ENCODE data around the gene NHLRC2. TPM values are rescaled to one million over a fixed set of nuclear protein-coding genes. Genes with fewer than 3 reads are reported as not detected.
"Not testable (repeated sequence)": the region's sequence is repeated elsewhere in the genome, so short reads cannot be mapped to it uniquely, and the experiment has no call there.

Gene NHLRC2
- total and polyA plus RNA-seq, 4 experiments from 2014 or later: 4.2 to 24.1 (median 17.0) TPM

- Histone ChIP-seq H3K4me1 (ENCODE audit: insufficient read depth, low read length) (no peaks in the 10 kb centered on the region), H3K27me3 (ENCODE audit: insufficient read depth, low read length) (no peaks in the 10 kb centered on the region), H3K36me3 (ENCODE audit: insufficient read depth, low read length) (no peaks in the 10 kb centered on the region), H3K4me3 (ENCODE audit: low read length in 2 of 2) (no peak overlapping the region), H3K27ac (ENCODE audit: low read depth, low read length) (no peak overlapping the region), H3K9me3 (ENCODE audit: control insufficient read depth in 1 of 2, low read length in 2 of 2) (no peaks in the 10 kb centered on the region)
- H3K4me1 Mint-ChIP-seq: no peaks in the 10 kb centered on the region
- no peak overlapping the region for H3K4me3 Mint-ChIP-seq
- intact Hi-C loops (cut with micrococcal nuclease): no loop called here
- POLR2A ChIA-PET (ENCODE audit: partially characterized antibody): no interaction called here
- peaks cover 0 to 2% of the 10 kb centered on the region in 2 donors for H3K27me3 Mint-ChIP-seq
- H3K36me3 Mint-ChIP-seq: no peaks in the 10 kb centered on the region
- no peak overlapping the region for H3K27ac Mint-ChIP-seq
- no peak for DNase-seq
- CTCF ChIA-PET (ENCODE audit: partially characterized antibody): no interaction called here
- no peaks in the 10 kb centered on the region for H3K9me3 Mint-ChIP-seq
Measured at GRCh38 chr10:113941140-113941539, 86.7 kb downstream of the NHLRC2 start.

- H3K4me3 ChIP-seq (ENCODE audit: low read length in 2 of 2); intact Hi-C loops (cut with micrococcal nuclease); DNase-seq; H3K36me3 Mint-ChIP-seq; H3K9me3 ChIP-seq (ENCODE audit: control insufficient read depth in 1 of 2, low read length in 2 of 2); H3K27ac ChIP-seq (ENCODE audit: low read depth, low read length); H3K4me1 ChIP-seq (ENCODE audit: insufficient read depth, low read length); H3K27ac Mint-ChIP-seq; POLR2A ChIA-PET (ENCODE audit: partially characterized antibody); H3K4me3 Mint-ChIP-seq; H3K27me3 ChIP-seq (ENCODE audit: insufficient read depth, low read length); H3K36me3 ChIP-seq (ENCODE audit: insufficient read depth, low read length); H3K27me3 Mint-ChIP-seq; H3K9me3 Mint-ChIP-seq; H3K4me1 Mint-ChIP-seq: not testable (repeated sequence)
- CTCF ChIA-PET (ENCODE audit: partially characterized antibody): interaction anchor here (0.6 kb wide), 1 partner anchor 30 kb away, joined by 4 read pairs; no protein-coding TSS in a partner anchor
Measured at GRCh38 chr10:113943196-113943595, 88.7 kb downstream of the NHLRC2 start.

GRCh38 chr10:113945075-113945686 is 90.7 kb downstream of the NHLRC2 start:
- intact Hi-C loops (cut with micrococcal nuclease): no loop called here
- H3K9me3 Mint-ChIP-seq: no peaks in the 10 kb centered on the region
- H3K27me3 ChIP-seq (ENCODE audit: insufficient read depth, low read length): no peaks in the 10 kb centered on the region
- peak overlapping the region in 1 of 7 donors; percentile 19 for H3K27ac Mint-ChIP-seq
- H3K36me3 ChIP-seq (ENCODE audit: insufficient read depth, low read length): no peaks in the 10 kb centered on the region
- CTCF ChIA-PET (ENCODE audit: partially characterized antibody): no interaction called here
- H3K27ac ChIP-seq (ENCODE audit: low read depth, low read length): no peak overlapping the region
- POLR2A ChIA-PET (ENCODE audit: partially characterized antibody): no interaction called here
- no peak overlapping the region for H3K4me3 ChIP-seq (ENCODE audit: low read length in 2 of 2)
- peaks cover 0 to 1% (median 0%) of the 10 kb centered on the region in 4 donors for H3K4me1 Mint-ChIP-seq
- no peaks in the 10 kb centered on the region for H3K27me3 Mint-ChIP-seq
- no peaks in the 10 kb centered on the region for H3K36me3 Mint-ChIP-seq
- no peak for DNase-seq
- no peaks in the 10 kb centered on the region for H3K9me3 ChIP-seq (ENCODE audit: control insufficient read depth in 1 of 2, low read length in 2 of 2)
- no peak overlapping the region for H3K4me3 Mint-ChIP-seq
- H3K4me1 ChIP-seq (ENCODE audit: insufficient read depth, low read length): no peaks in the 10 kb centered on the region

- no peak overlapping the region for H3K4me3 Mint-ChIP-seq
- no peaks in the 10 kb centered on the region for H3K36me3 Mint-ChIP-seq
- Histone ChIP-seq H3K4me3 (ENCODE audit: low read length in 2 of 2) (no peak overlapping the region), H3K4me1 (ENCODE audit: insufficient read depth, low read length) (no peaks in the 10 kb centered on the region), H3K27me3 (ENCODE audit: insufficient read depth, low read length) (no peaks in the 10 kb centered on the region), H3K36me3 (ENCODE audit: insufficient read depth, low read length) (no peaks in the 10 kb centered on the region), H3K27ac (ENCODE audit: low read depth, low read length) (no peak overlapping the region), H3K9me3 (ENCODE audit: control insufficient read depth in 1 of 2, low read length in 2 of 2) (no peaks in the 10 kb centered on the region)
- POLR2A ChIA-PET (ENCODE audit: partially characterized antibody): no interaction called here
- H3K27ac Mint-ChIP-seq: no peak overlapping the region
- CTCF ChIA-PET (ENCODE audit: partially characterized antibody): no interaction called here
- intact Hi-C loops (cut with micrococcal nuclease): no loop called here
- H3K9me3 Mint-ChIP-seq: no peaks in the 10 kb centered on the region
- H3K27me3 Mint-ChIP-seq: peaks cover 0 to 1% of the 10 kb centered on the region in 2 donors
- no peak for DNase-seq
- peaks cover 0 to 1% (median 0%) of the 10 kb centered on the region in 4 donors for H3K4me1 Mint-ChIP-seq
Measured at GRCh38 chr10:113945687-113946085, 91.2 kb downstream of the NHLRC2 start.

GRCh38 chr10:113947184-113948041 is 93.0 kb downstream of the NHLRC2 start:
- Mint-ChIP-seq H3K36me3 (no peaks in the 10 kb centered on the region), H3K9me3 (no peaks in the 10 kb centered on the region), H3K27me3 (peaks cover 0 to 1% of the 10 kb centered on the region in 2 donors), H3K4me1 (peaks cover 0 to 1% (median 0%) of the 10 kb centered on the region in 4 donors), H3K27ac (no peak overlapping the region), H3K4me3 (no peak overlapping the region)
- ChIA-PET CTCF (ENCODE audit: partially characterized antibody) (no interaction called here), POLR2A (ENCODE audit: partially characterized antibody) (no interaction called here)
- no peak overlapping the region for H3K27ac ChIP-seq (ENCODE audit: low read depth, low read length)
- H3K36me3 ChIP-seq (ENCODE audit: insufficient read depth, low read length): no peaks in the 10 kb centered on the region
- no peaks in the 10 kb centered on the region for H3K27me3 ChIP-seq (ENCODE audit: insufficient read depth, low read length)
- no peak overlapping the region for H3K4me3 ChIP-seq (ENCODE audit: low read length in 2 of 2)
- H3K4me1 ChIP-seq (ENCODE audit: insufficient read depth, low read length): no peaks in the 10 kb centered on the region
- no peaks in the 10 kb centered on the region for H3K9me3 ChIP-seq (ENCODE audit: control insufficient read depth in 1 of 2, low read length in 2 of 2)
- DNase-seq: no peak
- intact Hi-C loops (cut with micrococcal nuclease): no loop called here

GRCh38 chr10:113948048-113948447 is 93.6 kb downstream of the NHLRC2 start:
- Mint-ChIP-seq H3K4me3 (no peak overlapping the region), H3K9me3 (no peaks in the 10 kb centered on the region)

GRCh38 chr10:113950268-113950667 is 95.8 kb downstream of the NHLRC2 start:
- ChIA-PET POLR2A (ENCODE audit: partially characterized antibody) (interaction anchor here (0.9 kb wide), 1 partner anchor 134 kb away, joined by 4 read pairs; no protein-coding TSS in a partner anchor), CTCF (ENCODE audit: partially characterized antibody) (interaction anchor here (1.2 to 1.7 kb wide), 3 partner anchors 11 to 28 kb away, joined by 3 to 5 read pairs (median 3); no protein-coding TSS in a partner anchor)
- H3K27me3 Mint-ChIP-seq: peaks cover 0 to 1% of the 10 kb centered on the region in 2 donors
- intact Hi-C loops (cut with micrococcal nuclease): no loop called here
- Histone ChIP-seq H3K36me3 (ENCODE audit: insufficient read depth, low read length) (no peaks in the 10 kb centered on the region), H3K4me1 (ENCODE audit: insufficient read depth, low read length) (no peaks in the 10 kb centered on the region), H3K27ac (ENCODE audit: low read depth, low read length) (no peak overlapping the region), H3K4me3 (ENCODE audit: low read length in 2 of 2) (no peak overlapping the region), H3K27me3 (ENCODE audit: insufficient read depth, low read length) (no peaks in the 10 kb centered on the region), H3K9me3 (ENCODE audit: control insufficient read depth in 1 of 2, low read length in 2 of 2) (no peaks in the 10 kb centered on the region)
- H3K4me1 Mint-ChIP-seq: peaks cover 1 to 6% (median 5%) of the 10 kb centered on the region in 4 donors
- no peak overlapping the region for H3K4me3 Mint-ChIP-seq
- no peak overlapping the region for H3K27ac Mint-ChIP-seq
- no peak for DNase-seq
- no peaks in the 10 kb centered on the region for H3K9me3 Mint-ChIP-seq
- H3K36me3 Mint-ChIP-seq: no peaks in the 10 kb centered on the region

More at GRCh38 chr10:113948048-113948447, 93.6 kb downstream of the NHLRC2 start:
- CTCF ChIA-PET (ENCODE audit: partially characterized antibody): no interaction called here
- H3K27ac Mint-ChIP-seq: no peak overlapping the region
- POLR2A ChIA-PET (ENCODE audit: partially characterized antibody): no interaction called here
- H3K4me1 Mint-ChIP-seq: peaks cover 0 to 1% (median 0%) of the 10 kb centered on the region in 4 donors
- no peaks in the 10 kb centered on the region for H3K27me3 ChIP-seq (ENCODE audit: insufficient read depth, low read length)
- H3K36me3 Mint-ChIP-seq: no peaks in the 10 kb centered on the region
- H3K9me3 ChIP-seq (ENCODE audit: control insufficient read depth in 1 of 2, low read length in 2 of 2): no peaks in the 10 kb centered on the region
- H3K27me3 Mint-ChIP-seq: peaks cover 0 to 1% of the 10 kb centered on the region in 2 donors
- H3K4me1 ChIP-seq (ENCODE audit: insufficient read depth, low read length): no peaks in the 10 kb centered on the region
- H3K4me3 ChIP-seq (ENCODE audit: low read length in 2 of 2): no peak overlapping the region
- intact Hi-C loops (cut with micrococcal nuclease): no loop called here
- no peak overlapping the region for H3K27ac ChIP-seq (ENCODE audit: low read depth, low read length)
- DNase-seq: no peak
- no peaks in the 10 kb centered on the region for H3K36me3 ChIP-seq (ENCODE audit: insufficient read depth, low read length)

Data from CD4-positive, alpha-beta memory T cell (primary cell).